Kidney (tissue), 14 donors: ENCODE data around the gene YBX2. TPM values are rescaled to one million over a fixed set of nuclear protein-coding genes. Genes with fewer than 3 reads are reported as not detected.
A peak's percentile ranks its signal among the peaks of the same experiment; 100 is the strongest.

Source experiments
- DNase-seq, 5 donors: peaks; one replicate each; pipeline ENCODE4 v3.0.0-alpha.2; 2013 to 2020
- FAIRE-seq: peaks from 2 replicates; lab custom pipeline; 2012; peaks lifted over from hg19 to GRCh38; lab: Jason Lieb, UNC
- H3K27ac ChIP-seq, 2 donors: one replicate each; pipeline ENCODE4 v1.7.0; 2013; ENCODE audit warnings: low read depth in 2 of 2, low read length in 2 of 2, inconsistent platforms in 1 of 2
- H3K27me3 ChIP-seq: one replicate; pipeline ENCODE4 v1.7.1; 2013; ENCODE audit warnings: low read length, inconsistent platforms; ENCODE audit not compliant: control insufficient read depth, insufficient read depth
- H3K36me3 ChIP-seq, 3 donors: one replicate each; pipeline versions ENCODE4 v1.7.0 to v1.7.1; 2013; ENCODE audit warnings: low read length in 3 of 3, control low read depth in 1 of 3, inconsistent platforms in 1 of 3; ENCODE audit not compliant: insufficient read depth in 3 of 3, control insufficient read depth in 2 of 3
- H3K4me1 ChIP-seq, 3 donors: one replicate each; pipeline versions ENCODE4 v1.7.0 to v1.7.1; 2013; ENCODE audit warnings: low read length in 3 of 3, inconsistent platforms in 1 of 3, low read depth in 1 of 3; ENCODE audit not compliant: control insufficient read depth in 2 of 3, insufficient read depth in 2 of 3
- H3K4me3 ChIP-seq, 3 donors: one replicate each; pipeline versions ENCODE4 v1.7.0 to v1.8.1; 2013; ENCODE audit warnings: low read length in 3 of 3, control low read depth in 1 of 3, inconsistent platforms in 1 of 3
- H3K9ac ChIP-seq, 3 donors: one replicate each; pipeline versions ENCODE4 v1.7.0 to v1.7.1; 2013; ENCODE audit warnings: low read length in 3 of 3, control low read depth in 1 of 3, inconsistent platforms in 1 of 3
- H3K9me3 ChIP-seq, 3 donors: one replicate each; pipeline versions ENCODE4 v1.7.0 to v1.7.1; 2013; ENCODE audit warnings: low read length in 3 of 3, control low read depth in 1 of 3, inconsistent platforms in 1 of 3; ENCODE audit not compliant: control insufficient read depth in 2 of 3, insufficient read depth in 1 of 3
- CTCF ChIP-seq: IDR thresholded peaks from 3 replicates; pipeline ENCODE4 v1.5.1; 2012; ENCODE audit warnings: mild to moderate bottlenecking, moderate library complexity, borderline replicate concordance; ENCODE audit not compliant: insufficient read depth; ENCODE audit errors: extremely low read depth
- intact Hi-C: fragments of 100-400 bp; cut with DNase I; formaldehyde crosslinking; loops from one replicate; pipeline ENCODE4 v1.11.1; 2022
- polyA plus RNA-seq: library from polyadenylated mRNA; stranded (reverse); fragments of 350-450 nt; fragmentation: Illumina TruSeq; extraction: RNeasy Lipid Tissue Mini Kit (QIAGEN cat#74804); gene quantifications from one replicate; pipeline ENCODE4 v1.2.3, GENCODE V29; 2014; ENCODE audit warnings: low read depth, low replicate concordance; ENCODE audit not compliant: insufficient read depth
- total RNA-seq: library from RNA; stranded (reverse); fragmentation: NEBNext Ultra II Directional; extraction: Animal tissue kit (Norgen Biotek cat#: 25700); gene quantifications from one replicate; pipeline ENCODE4 v1.2.1, GENCODE V29; 2021
- donor health status: control.
- donor health status: control.
- donor health status: control.
- donor health status: control.
- donor health status: control.
- donor health status: DM: yes; HTN: yes; CAD: no.
- donor health status: Normal renal cell carcinoma (clear cell type).

YBX2 gene
- total and polyA plus RNA-seq, 2 donors from 2014 or later: 1.3 to 3.3 TPM

- no peaks in the 10 kb centered on the region for H3K27me3 ChIP-seq
- DNase-seq (no peak), FAIRE-seq (no peak)
- H3K4me3 ChIP-seq: no peak overlapping the region
- H3K36me3 ChIP-seq: peaks cover 14 to 42% (median 39%) of the 10 kb centered on the region in 3 donors
- H3K9me3 ChIP-seq: no peaks in the 10 kb centered on the region
- no peak overlapping the region for H3K9ac ChIP-seq
- intact Hi-C loops: no loop called here
- H3K4me1 ChIP-seq: peaks cover 0 to 37% (median 12%) of the 10 kb centered on the region in 3 donors
- TF ChIP-seq CTCF: no peak
- H3K27ac ChIP-seq: no peak overlapping the region
These were observed 16.8 kb upstream of the YBX2 start for GRCh38 chr17:7311110-7311705.

GRCh38 chr17:7309628-7310027 lies 15.2 kb upstream of the YBX2 start:
- intact Hi-C loops: no loop called here
- FAIRE-seq (no peak), DNase-seq (no peak)
- no peaks in the 10 kb centered on the region for H3K9me3 ChIP-seq
- peaks cover 14 to 40% (median 39%) of the 10 kb centered on the region in 3 donors for H3K36me3 ChIP-seq
- no peak overlapping the region for H3K9ac ChIP-seq
- no peak for TF ChIP-seq CTCF
- peak overlapping the region in 1 of 3 donors; percentile 91 for H3K4me3 ChIP-seq
- H3K27ac ChIP-seq: no peak overlapping the region
- H3K4me1 ChIP-seq: peaks cover 0 to 29% (median 12%) of the 10 kb centered on the region in 3 donors
- no peaks in the 10 kb centered on the region for H3K27me3 ChIP-seq

DNA sequence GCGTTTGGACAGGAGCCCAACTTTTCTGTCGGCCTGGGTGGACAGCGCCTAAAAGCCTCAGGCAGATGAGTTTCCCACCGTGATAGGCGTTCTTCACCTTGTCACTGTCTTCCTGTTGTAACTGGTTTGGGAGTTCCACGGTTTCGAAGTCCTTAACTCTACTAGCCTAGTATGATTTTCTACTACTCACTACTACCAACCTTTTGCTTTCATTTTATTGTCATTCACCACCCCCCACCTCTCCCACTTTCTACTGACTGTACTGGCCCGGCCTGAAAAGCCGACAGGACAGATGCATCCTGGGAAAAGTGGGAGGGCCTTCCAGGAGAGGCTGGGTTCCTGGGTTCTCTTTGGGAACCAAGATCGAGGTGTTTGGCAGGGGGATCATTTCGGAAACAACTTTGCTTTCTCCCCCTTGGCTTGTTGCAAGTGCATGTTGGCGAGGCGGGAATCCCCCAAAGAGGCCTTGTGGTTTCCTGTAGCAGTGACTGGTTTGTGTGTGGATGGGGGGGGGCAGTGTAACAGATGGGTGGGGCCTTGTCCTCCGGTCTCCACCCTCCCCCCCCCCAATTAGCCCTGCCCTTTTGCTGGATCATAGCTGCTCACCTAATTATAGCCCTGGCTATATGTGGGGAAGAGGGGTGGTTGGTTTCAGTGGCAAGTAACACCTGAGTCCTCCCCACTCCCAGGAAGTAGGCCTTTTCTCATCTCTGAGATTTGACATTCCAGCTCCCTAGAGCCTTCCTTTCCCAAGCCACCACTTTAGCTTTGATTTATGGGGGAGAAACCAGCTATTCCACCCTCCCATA lies 14.4 kb upstream of the YBX2 start:
- DNase-seq: peak; percentile 75 to 88 (median 83)
- TF ChIP-seq CTCF: no peak

More for the DNA sequence above, 14.4 kb upstream of the YBX2 start:
- FAIRE-seq: no peak
- H3K9me3 ChIP-seq: no peaks in the 10 kb centered on the region
- peak overlapping the region; percentile 80 to 95 (median 91) for H3K4me3 ChIP-seq
- intact Hi-C loops: no loop called here
- H3K9ac ChIP-seq: peak overlapping the region; percentile 57 to 94 (median 92)
- H3K27me3 ChIP-seq: no peaks in the 10 kb centered on the region
- peaks cover 13 to 39% (median 36%) of the 10 kb centered on the region in 3 donors for H3K36me3 ChIP-seq
- peak overlapping the region; percentile 96 to 98 for H3K27ac ChIP-seq
- peaks cover 0 to 21% (median 5%) of the 10 kb centered on the region in 3 donors for H3K4me1 ChIP-seq
